Activated naive CD8-positive, alpha-beta T cell treated with anti-CD3 and anti-CD28 coated beads, Interleukin-2, amount 50 U/mL, for 24 hours (primary cell): ENCODE data around the gene TOP3A.
A peak's percentile ranks its signal among the peaks of the same experiment; 100 is the strongest.

ENCODE experiments used
- ATAC-seq: fragments of 150-1000 bp; cut with Tn5 transposase; one replicate; pipeline ENCODE4 v1.10.0; 2021
- DNase-seq: peaks from one replicate; pipeline ENCODE4 v3.0.0; 2021
- H3K27ac Mint-ChIP-seq: one replicate; pipeline ENCODE4 v1.8.0; 2021; ENCODE audit warnings: mild to moderate bottlenecking, mixed read lengths
- H3K27me3 Mint-ChIP-seq: one replicate; pipeline ENCODE4 v1.8.0; 2021; ENCODE audit warnings: mixed read lengths
- H3K36me3 Mint-ChIP-seq: one replicate; pipeline ENCODE4 v1.8.0; 2021; ENCODE audit warnings: low read depth, mixed read lengths
- H3K4me1 Mint-ChIP-seq: one replicate; pipeline ENCODE4 v1.8.0; 2021; ENCODE audit warnings: mixed read lengths
- H3K4me3 Mint-ChIP-seq: one replicate; pipeline ENCODE4 v1.8.0; 2021; ENCODE audit warnings: mild to moderate bottlenecking, moderate library complexity, mixed read lengths
- H3K9me3 Mint-ChIP-seq: one replicate; pipeline ENCODE4 v1.8.0; 2021; ENCODE audit warnings: mixed read lengths

The TOP3A gene

DNA sequence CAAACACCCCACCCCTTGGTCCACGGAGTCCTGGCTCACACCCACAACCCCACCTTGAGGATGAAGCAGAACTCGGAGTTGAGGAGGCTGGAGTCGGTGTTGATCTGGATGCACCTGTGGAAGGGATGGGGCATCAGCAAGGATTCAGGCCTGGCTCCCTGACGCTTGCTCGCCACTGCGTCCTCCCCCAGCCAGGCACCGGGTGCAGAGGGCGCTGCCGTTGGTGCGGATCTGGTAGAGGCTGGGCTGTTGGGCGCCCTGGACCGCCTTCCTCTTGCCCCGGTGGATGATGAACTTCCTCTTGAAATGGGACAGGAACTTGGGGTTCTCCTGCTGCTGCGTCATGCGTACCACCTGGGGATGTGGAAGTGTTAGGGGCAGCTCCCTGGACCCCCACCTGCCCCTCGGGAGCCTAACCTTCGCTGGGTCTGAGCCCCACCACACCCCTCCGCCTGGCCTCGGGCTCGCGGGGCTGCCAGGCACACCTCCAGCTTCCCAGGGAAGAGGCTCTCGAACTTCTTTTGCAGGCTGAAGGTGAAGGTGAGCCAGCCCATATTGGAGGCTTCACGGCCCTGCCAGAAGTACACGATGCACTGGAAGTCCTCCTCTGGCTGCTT is 68.6 kb downstream of the TOP3A start:
- Mint-ChIP-seq H3K4me3 (no peak overlapping the region), H3K27me3 (no peaks in the 10 kb centered on the region), H3K4me1 (no peaks in the 10 kb centered on the region), H3K9me3 (no peaks in the 10 kb centered on the region), H3K27ac (no peak overlapping the region), H3K36me3 (peaks cover 19% of the 10 kb centered on the region)
- no peak for DNase-seq
- no peak for ATAC-seq

DNA sequence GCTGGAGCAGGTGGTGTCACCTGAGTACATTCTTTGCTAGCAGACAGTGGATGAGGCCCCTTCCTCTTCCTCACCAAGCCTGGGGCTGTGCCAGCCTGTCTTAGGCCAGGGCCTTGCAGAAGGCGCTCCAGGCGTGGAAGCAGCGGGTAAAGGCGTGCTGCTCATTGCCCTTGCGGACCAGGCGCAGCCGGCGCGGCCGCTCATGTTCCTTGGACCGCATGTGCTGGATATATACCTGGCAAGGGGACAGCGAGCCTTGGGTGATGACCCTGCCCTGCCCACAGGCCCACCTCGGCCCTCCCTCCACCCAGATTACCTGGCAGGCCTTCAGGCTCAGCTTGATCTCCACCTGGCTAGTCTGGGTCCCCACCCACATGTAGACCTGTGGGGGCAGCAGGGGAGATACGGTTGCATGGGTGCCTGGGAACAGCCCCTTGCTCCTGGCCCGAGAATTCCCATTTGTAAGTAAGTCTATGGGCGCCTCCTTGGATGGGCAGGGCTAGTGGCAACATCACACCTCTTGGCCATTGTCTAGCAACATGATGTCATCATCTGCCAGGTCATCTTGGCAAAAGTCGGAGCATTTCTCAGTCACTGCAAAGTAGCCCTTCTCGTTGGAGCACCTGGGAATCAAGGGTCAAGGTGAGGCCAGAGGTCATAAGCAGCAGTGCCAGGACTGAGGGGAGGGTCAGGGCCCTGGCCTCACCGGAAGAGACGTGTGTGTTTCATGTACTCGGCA is 69.6 kb downstream of the TOP3A start:
- H3K4me3 Mint-ChIP-seq, result no peak overlapping the region
- H3K27ac Mint-ChIP-seq, result no peak overlapping the region
- H3K4me1 Mint-ChIP-seq, result no peaks in the 10 kb centered on the region
- H3K36me3 Mint-ChIP-seq, result peaks cover 17% of the 10 kb centered on the region
- H3K9me3 Mint-ChIP-seq, result no peaks in the 10 kb centered on the region
- no peaks in the 10 kb centered on the region for H3K27me3 Mint-ChIP-seq
- ATAC-seq, result no peak
- no peak for DNase-seq

DNA sequence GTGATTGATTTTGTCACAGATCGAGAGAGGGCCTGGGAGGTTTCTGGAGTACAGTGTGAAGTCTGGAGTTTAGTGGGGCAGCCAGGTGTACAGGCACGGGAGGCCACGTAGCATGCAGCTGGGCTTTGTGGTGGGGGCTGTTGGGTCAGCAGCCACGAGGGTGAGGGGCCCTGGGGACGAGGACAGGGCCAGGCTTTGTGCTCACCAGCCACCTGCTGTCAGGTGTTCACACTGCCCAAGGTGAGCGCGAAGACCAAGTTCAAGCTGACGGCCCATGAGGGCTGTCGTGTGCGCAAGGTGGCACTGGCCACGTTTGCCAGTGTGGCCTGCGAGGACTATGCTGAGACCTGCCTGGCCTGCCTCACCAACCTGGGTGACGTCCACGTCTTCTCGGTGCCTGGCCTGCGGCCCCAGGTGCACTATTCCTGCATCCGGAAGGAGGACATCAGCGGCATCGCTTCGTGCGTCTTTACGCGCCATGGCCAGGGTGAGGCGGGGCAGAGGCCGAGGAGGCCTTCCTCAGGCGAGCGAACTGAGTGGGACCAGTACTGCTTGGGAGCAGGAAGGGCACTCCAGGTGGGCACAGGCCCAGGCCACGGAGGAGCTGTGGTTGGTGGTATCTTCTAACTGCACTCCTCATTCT is 73.4 kb downstream of the TOP3A start:
- Mint-ChIP-seq H3K27ac (no peak overlapping the region), H3K4me1 (peaks cover under 1% of the 10 kb centered on the region), H3K4me3 (no peak overlapping the region), H3K9me3 (no peaks in the 10 kb centered on the region), H3K27me3 (no peaks in the 10 kb centered on the region), H3K36me3 (peaks cover 10% of the 10 kb centered on the region)
- ATAC-seq, result no peak
- DNase-seq, result no peak

DNA sequence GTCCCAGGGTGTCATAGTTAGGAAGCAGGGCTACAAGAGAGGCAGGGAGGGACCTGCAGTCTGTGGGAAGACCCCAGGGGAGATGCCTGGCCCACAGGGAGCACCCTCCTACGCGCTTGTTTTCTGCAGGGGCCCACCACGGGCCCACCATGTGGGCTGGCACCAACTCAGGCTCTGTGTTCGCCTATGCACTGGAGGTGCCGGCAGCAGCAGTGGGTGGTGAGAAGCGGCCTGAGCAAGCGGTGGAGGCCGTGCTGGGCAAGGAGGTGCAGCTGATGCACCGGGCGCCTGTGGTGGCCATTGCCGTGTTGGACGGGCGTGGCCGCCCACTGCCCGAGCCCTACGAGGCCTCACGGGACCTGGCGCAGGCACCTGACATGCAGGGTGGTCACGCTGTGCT is 74.3 kb downstream of the TOP3A start:
- ATAC-seq, result no peak
- DNase-seq, result no peak
- H3K27me3 Mint-ChIP-seq, result no peaks in the 10 kb centered on the region
- H3K36me3 Mint-ChIP-seq, result peaks cover 8% of the 10 kb centered on the region
- H3K4me3 Mint-ChIP-seq, result no peak overlapping the region
- peaks cover 10% of the 10 kb centered on the region for H3K4me1 Mint-ChIP-seq
- H3K27ac Mint-ChIP-seq, result no peak overlapping the region
- no peaks in the 10 kb centered on the region for H3K9me3 Mint-ChIP-seq

DNA sequence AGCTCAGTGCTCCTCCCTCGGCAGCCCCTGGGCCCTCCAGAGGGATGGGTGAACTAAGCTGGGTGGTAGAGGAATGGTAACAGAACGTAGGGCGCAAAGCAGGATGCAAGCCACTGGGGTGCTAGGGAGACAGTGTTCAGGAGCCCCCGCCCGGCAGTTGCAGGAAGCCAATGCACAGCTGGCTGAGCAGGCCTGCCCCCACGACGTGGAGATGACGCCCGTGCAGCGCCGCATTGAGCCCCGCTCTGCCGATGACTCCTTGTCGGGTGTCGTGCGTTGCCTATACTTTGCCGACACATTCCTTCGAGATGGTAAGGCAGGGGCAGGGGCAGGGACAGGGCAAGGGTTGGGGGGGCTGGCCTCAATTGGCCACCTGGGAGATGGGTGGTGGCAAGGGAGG is 76.5 kb downstream of the TOP3A start:
- H3K4me3 Mint-ChIP-seq, result no peak overlapping the region
- H3K27ac Mint-ChIP-seq, result no peak overlapping the region
- DNase-seq (no peak), ATAC-seq (no peak)
- no peaks in the 10 kb centered on the region for H3K27me3 Mint-ChIP-seq
- H3K4me1 Mint-ChIP-seq, result peaks cover 11% of the 10 kb centered on the region
- no peaks in the 10 kb centered on the region for H3K9me3 Mint-ChIP-seq
- peaks cover 5% of the 10 kb centered on the region for H3K36me3 Mint-ChIP-seq

DNA sequence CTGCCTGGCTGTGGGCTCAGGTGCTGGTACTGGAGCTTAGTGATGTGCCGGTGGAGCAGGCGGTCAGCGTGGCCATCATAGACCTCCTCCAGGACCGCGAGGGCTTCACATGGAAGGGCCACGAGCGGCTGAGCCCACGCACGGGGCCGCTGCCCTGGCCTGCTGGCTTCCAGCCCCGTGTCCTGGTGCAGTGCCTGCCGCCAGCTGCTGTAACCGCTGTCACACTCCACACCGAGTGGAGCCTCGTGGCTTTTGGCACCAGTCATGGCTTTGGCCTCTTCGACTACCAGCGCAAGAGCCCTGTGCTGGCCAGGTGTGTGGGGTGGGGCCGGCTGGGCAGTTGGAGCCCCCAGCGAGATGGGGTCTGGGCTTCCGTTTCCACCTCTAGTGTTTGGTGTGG is 77.3 kb downstream of the TOP3A start:
- no peaks in the 10 kb centered on the region for H3K27me3 Mint-ChIP-seq

DNA sequence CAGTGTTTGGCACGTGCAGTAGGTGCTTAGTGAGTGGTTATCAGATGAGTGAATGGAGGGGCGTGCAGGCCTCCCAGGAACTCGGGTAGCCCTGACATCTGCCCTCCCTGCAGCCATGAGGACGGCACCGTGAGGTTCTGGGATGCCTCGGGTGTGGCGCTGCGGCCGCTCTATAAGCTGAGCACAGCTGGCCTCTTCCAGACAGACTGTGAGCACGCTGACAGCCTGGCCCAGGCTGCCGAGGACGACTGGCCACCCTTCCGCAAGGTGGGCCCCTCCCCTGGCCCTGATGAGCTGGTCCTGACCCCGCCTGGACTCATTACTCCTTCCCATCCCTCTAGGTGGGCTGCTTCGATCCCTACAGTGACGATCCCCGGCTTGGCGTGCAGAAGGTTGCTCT is 78.3 kb downstream of the TOP3A start:
- Mint-ChIP-seq H3K27me3 (no peaks in the 10 kb centered on the region), H3K4me3 (no peak overlapping the region), H3K9me3 (no peaks in the 10 kb centered on the region), H3K36me3 (peaks cover 4% of the 10 kb centered on the region), H3K4me1 (peaks cover 11% of the 10 kb centered on the region), H3K27ac (peak overlapping the region; percentile 75)
- DNase-seq (no peak), ATAC-seq (no peak)

More for the DNA sequence above, 77.3 kb downstream of the TOP3A start:
- Mint-ChIP-seq H3K4me1 (peaks cover 11% of the 10 kb centered on the region), H3K9me3 (no peaks in the 10 kb centered on the region), H3K4me3 (no peak overlapping the region), H3K27ac (no peak overlapping the region), H3K36me3 (peaks cover 4% of the 10 kb centered on the region)
- DNase-seq (no peak), ATAC-seq (no peak)

DNA sequence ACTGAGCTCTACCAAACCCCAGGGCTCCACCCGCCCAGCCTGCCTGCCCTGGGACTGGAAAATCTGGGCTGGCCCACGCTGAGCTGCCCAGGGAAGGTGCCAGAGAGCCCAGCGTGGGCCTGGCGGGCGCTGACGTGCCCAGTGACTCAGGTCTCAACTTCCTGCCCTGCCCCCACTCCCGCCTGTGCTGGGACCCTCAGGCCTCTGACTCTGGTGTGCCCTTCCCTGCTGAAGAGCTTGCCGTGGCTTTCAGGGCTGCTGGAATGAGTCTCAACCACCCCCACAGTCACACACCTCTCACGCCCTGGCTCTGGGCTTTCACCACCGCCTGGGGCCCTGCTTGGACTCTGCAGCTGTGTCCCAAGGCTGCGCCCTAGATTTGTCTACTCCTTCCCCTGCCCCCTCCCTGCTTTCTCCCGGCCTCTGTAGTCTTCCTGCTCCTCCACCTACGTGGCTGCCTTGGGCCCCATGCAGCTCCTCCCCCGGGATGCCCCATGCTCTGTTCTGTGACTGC is 79.0 kb downstream of the TOP3A start:
- no peak overlapping the region for H3K4me3 Mint-ChIP-seq
- peak overlapping the region; percentile 75 for H3K27ac Mint-ChIP-seq
- peak; percentile 63 for DNase-seq
- H3K4me1 Mint-ChIP-seq, result peaks cover 11% of the 10 kb centered on the region
- H3K9me3 Mint-ChIP-seq, result no peaks in the 10 kb centered on the region
- peaks cover 4% of the 10 kb centered on the region for H3K36me3 Mint-ChIP-seq
- ATAC-seq, result peak; percentile 80
- no peaks in the 10 kb centered on the region for H3K27me3 Mint-ChIP-seq

DNA sequence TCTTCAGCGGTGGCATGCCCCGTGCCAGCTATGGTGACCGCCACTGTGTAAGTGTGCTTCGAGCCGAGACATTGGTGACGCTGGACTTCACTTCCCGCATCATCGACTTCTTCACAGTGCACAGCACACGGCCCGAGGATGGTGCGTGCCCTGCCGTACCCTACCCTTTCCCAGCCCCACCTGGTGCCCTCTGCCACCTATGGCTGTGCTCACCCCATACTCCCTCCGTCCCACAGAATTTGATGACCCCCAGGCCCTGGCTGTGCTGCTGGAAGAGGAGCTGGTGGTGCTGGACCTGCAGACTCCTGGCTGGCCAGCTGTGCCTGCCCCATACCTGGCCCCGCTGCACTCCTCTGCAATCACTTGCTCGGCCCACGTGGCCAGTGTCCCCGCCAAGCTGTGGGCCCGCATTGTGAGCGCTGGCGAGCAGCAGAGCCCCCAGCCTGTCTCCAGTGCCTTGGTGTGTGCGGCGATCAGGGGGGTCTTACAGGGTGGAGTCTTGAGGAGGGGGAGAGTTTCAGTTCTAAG is 79.9 kb downstream of the TOP3A start:
- ATAC-seq (no peak), DNase-seq (no peak)
- no peaks in the 10 kb centered on the region for H3K9me3 Mint-ChIP-seq
- H3K27me3 Mint-ChIP-seq, result no peaks in the 10 kb centered on the region
- H3K27ac Mint-ChIP-seq, result peak overlapping the region; percentile 75
- H3K36me3 Mint-ChIP-seq, result peaks cover 4% of the 10 kb centered on the region
- H3K4me3 Mint-ChIP-seq, result no peak overlapping the region
- H3K4me1 Mint-ChIP-seq, result peaks cover 11% of the 10 kb centered on the region

DNA sequence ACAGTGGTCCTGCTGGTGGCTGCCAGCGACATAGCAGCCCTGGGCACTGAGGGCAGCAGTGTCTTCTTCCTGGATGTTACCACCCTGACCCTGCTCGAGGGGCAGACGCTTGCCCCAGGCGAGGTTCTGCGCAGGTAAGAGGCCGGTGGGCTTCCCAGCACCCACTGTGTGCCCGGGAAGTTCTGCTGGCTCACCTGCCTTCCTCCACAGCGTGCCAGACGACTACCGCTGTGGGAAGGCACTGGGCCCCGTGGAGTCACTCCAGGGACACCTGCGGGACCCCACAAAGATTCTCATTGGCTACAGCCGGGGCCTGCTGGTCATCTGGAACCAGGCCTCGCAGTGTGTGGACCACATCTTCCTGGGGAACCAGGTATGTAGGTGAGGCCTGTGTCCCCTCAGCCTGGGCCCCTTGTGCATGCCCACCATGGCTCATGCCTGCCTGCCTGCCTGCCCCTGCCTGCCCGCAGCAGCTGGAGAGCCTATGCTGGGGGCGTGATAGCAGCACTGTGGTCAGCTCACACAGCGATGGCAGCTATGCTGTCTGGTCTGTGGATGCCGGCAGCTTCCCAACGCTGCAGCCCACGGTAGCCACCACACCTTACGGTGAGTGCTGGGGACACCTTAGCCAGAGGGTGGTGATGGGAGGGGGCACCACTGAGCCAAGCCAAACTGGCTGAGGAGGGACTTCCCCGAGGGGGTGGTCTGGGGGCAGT is 80.8 kb downstream of the TOP3A start:
- Mint-ChIP-seq H3K4me1 (peaks cover 11% of the 10 kb centered on the region), H3K36me3 (peaks cover 2% of the 10 kb centered on the region), H3K27me3 (no peaks in the 10 kb centered on the region), H3K9me3 (no peaks in the 10 kb centered on the region), H3K27ac (no peak overlapping the region), H3K4me3 (no peak overlapping the region)
- ATAC-seq (no peak), DNase-seq (no peak)

DNA sequence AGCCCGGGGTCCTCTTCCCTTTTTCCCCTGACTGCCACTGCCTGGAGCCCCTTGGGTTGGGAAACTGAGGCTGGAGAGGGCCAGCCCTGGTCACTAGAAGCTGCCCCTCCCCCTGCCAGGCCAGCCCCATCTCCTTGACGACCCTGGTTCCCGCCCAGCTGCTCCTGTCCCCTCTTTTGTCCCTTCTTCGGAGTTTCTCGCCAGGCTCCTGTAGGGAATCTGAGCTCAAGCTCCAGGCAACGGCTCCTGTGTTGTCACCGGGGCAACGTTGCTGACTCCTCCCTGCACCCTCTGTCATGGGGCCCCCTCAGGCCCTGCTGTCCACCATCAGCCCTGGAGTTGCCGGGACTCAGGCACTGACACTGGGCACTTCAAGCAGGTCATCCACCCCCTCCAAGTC is 83.6 kb downstream of the TOP3A start:
- no peak overlapping the region for H3K27ac Mint-ChIP-seq
- H3K36me3 Mint-ChIP-seq, result no peaks in the 10 kb centered on the region
- ATAC-seq (no peak), DNase-seq (no peak)
- H3K4me1 Mint-ChIP-seq, result peaks cover 19% of the 10 kb centered on the region
- H3K9me3 Mint-ChIP-seq, result no peaks in the 10 kb centered on the region
- no peaks in the 10 kb centered on the region for H3K27me3 Mint-ChIP-seq
- H3K4me3 Mint-ChIP-seq, result no peak overlapping the region

DNA sequence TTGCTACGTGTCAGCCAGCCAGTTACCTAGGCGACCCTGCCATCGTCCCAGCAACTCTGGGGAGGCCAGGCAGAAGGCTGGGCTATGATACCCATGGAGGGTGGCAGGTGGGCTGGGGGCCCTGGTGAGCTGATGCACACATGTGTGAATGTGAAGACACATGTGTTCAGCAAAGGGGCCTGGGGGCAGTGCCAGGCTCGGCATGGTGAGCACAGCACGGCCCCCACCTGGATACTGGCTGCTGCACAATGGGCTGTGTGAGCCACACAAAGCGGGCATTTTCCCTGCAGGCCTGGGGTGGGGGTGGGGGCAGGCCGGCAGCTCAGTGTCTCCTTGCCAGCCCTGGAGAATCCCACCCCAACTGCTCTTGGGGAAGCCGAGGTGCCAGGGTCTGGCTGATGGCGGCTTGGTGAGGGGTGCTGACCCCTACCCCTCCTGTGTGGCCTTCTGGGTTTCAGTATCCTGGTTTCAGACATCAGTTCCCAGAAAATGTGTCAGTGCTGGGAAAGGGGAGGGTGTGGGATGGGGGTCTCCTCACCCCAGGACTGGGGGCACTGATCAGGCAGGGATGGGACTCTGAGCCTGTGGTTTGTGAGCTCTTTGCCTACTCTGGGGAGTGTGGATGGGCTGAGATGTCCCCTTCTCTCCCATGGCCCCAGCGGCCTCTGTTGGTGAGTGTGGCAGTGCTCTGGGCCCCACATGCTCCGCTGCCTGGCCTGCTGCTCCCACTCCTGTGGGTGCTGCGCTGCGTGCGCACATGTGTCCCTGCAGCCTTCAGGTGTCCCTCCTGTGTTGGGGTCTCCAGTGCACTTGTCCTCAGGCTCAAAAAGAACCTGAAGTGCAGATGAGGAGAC is 84.3 kb downstream of the TOP3A start:
- Mint-ChIP-seq H3K27ac (no peak overlapping the region), H3K4me3 (no peak overlapping the region), H3K27me3 (no peaks in the 10 kb centered on the region), H3K9me3 (no peaks in the 10 kb centered on the region), H3K4me1 (peaks cover 16% of the 10 kb centered on the region), H3K36me3 (no peaks in the 10 kb centered on the region)
- no peak for ATAC-seq
- DNase-seq, result no peak

DNA sequence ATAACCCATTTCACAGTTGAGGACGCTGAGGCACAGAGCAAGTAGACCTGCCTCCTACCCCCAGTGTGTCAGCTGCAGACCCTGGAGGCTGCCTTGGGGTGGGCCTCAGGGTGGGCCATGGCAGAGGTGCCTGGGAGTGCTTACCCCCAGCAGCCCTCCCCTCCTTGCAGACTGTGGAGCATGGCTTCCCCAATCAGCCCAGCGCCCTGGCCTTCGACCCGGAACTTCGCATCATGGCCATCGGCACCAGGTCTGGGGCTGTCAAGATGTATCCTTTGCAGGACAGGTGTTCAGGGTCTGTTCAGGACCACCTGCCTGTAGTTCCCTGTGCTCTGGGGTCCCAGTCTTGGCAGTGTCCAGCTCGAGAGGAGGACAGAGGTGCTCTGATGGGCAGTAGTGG is 85.0 kb downstream of the TOP3A start:
- DNase-seq, result no peak
- no peaks in the 10 kb centered on the region for H3K9me3 Mint-ChIP-seq
- no peak overlapping the region for H3K4me3 Mint-ChIP-seq
- ATAC-seq, result no peak
- H3K4me1 Mint-ChIP-seq, result peaks cover 16% of the 10 kb centered on the region
- no peaks in the 10 kb centered on the region for H3K36me3 Mint-ChIP-seq
- no peaks in the 10 kb centered on the region for H3K27me3 Mint-ChIP-seq
- H3K27ac Mint-ChIP-seq, result no peak overlapping the region

DNA sequence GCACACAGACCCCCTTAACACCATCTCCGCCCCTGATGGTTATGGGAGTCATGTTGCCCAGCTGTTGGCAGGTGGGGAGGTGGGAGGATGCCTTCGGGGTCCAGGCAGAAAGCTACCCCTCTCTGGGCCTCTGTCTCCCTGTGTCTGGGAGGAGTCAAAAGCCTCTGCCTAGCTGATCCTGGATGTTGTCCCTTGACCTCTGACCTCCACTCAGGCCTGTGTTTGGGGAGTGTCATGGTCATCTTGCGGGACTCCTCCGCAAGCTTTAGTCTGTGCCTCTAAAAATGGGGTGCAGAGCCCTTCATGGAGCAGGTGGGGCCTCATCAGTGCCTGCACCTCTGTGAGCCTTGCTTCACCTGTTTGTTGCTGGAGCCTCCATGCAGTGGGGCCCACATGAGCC is 85.5 kb downstream of the TOP3A start:
- Mint-ChIP-seq H3K4me3 (no peak overlapping the region), H3K27me3 (no peaks in the 10 kb centered on the region), H3K27ac (no peak overlapping the region), H3K36me3 (no peaks in the 10 kb centered on the region), H3K9me3 (no peaks in the 10 kb centered on the region), H3K4me1 (peaks cover 16% of the 10 kb centered on the region)
- no peak for ATAC-seq
- DNase-seq, result no peak
